ENCODE data around the gene ARL15.

DNA sequence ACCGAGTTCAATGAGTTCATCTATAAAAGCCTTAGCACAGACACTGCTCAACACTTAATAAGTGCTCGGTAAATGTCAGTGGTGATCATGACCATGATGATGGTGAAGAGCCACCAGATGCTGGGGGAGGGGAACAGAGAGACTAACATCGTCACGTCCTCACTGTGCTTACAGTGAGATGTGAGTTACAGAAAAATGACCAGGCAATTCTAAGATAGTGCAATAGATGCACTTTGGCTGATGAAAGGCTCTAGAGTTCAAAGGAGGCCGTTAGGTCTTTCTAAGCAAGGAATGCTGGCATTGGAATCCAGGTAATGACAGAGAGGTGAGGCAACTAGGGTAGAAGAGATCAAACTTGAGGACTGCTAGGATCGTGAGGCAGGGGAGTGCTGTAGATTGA is 36.7 kb downstream of the ARL15 start:
- TF ChIP-seq EZH2 (IDR thresholded peaks at IDR 0.05) (no peak), POLR2AphosphoS5 (IDR thresholded peaks at IDR 0.05; ENCODE audit: borderline replicate concordance, low read depth, low read length) (no peak), FOXP2 (optimal IDR thresholded peaks at IDR 0.05; ENCODE audit: control extremely low read depth, extremely low read length, insufficient read depth) (no peak)
